MM.1S (cell line): ENCODE results near the gene RAB11A.

Experiments
- DNase-seq: peaks from one replicate; pipeline ENCODE4 v3.0.0-alpha.2; 2015
- H2AFZ ChIP-seq: fragments of 300-600 bp; sonication (generic); 2 replicates; pipeline ENCODE4 v1.6.0; 2016; ENCODE audit warnings: antibody characterized with exemption, low read length
- H3F3A ChIP-seq: fragments of 300-600 bp; sonication (generic); 2 replicates; pipeline ENCODE4 v1.6.1; 2016; ENCODE audit warnings: mild to moderate bottlenecking, antibody characterized with exemption, low read length, moderate library complexity, mixed read lengths; ENCODE audit not compliant: insufficient read depth
- H3K27ac ChIP-seq: fragments of 300-600 bp; sonication (generic); 2 replicates; pipeline ENCODE4 v1.5.1; 2016; ENCODE audit warnings: mild to moderate bottlenecking, low read length
- H3K27me3 ChIP-seq: fragments of 300-600 bp; sonication (generic); replicated peaks from 2 replicates; pipeline ENCODE4 v1.6.0; 2016; ENCODE audit warnings: low read length; ENCODE audit not compliant: insufficient read depth
- H3K36me3 ChIP-seq: fragments of 300-600 bp; sonication (generic); replicated peaks from 2 replicates; pipeline ENCODE4 v1.6.1; 2016; ENCODE audit warnings: mild to moderate bottlenecking, low read length, mixed read lengths; ENCODE audit not compliant: insufficient read depth
- H3K4me1 ChIP-seq: fragments of 300-600 bp; sonication (generic); 2 replicates; pipeline ENCODE4 v1.6.1; 2016; ENCODE audit warnings: low read length, mixed read lengths
- H3K4me2 ChIP-seq: fragments of 300-600 bp; sonication (generic); 2 replicates; pipeline ENCODE4 v1.6.0; 2016; ENCODE audit warnings: low read depth, low read length
- H3K4me3 ChIP-seq: fragments of 300-600 bp; sonication (generic); 2 replicates; pipeline ENCODE4 v1.5.1; 2016; ENCODE audit warnings: low read length, mixed read lengths
- H3K79me2 ChIP-seq: fragments of 300-600 bp; sonication (generic); 2 replicates; pipeline ENCODE4 v1.6.1; 2016; ENCODE audit warnings: mixed run types, low read length, mixed read lengths
- H3K9ac ChIP-seq: fragments of 300-600 bp; sonication (generic); 2 replicates; pipeline ENCODE4 v1.6.1; 2016; ENCODE audit warnings: low read length, mixed read lengths
- H3K9me2 ChIP-seq: fragments of 300-600 bp; sonication (generic); replicated peaks from 2 replicates; pipeline ENCODE4 v1.6.1; 2016; ENCODE audit warnings: mild to moderate bottlenecking, low read length, mixed read lengths; ENCODE audit not compliant: insufficient read depth
- H3K9me3 ChIP-seq: fragments of 300-600 bp; sonication (generic); replicated peaks from 2 replicates; pipeline ENCODE4 v1.6.1; 2016; ENCODE audit warnings: mild to moderate bottlenecking, low read length, mixed read lengths; ENCODE audit not compliant: insufficient read depth
- H4K20me1 ChIP-seq: fragments of 300-600 bp; sonication (generic); 2 replicates; pipeline ENCODE4 v1.6.1; 2016; ENCODE audit warnings: mild to moderate bottlenecking, low read length, moderate library complexity, mixed read lengths; ENCODE audit not compliant: insufficient read depth
- EZH2 ChIP-seq: fragments of 300-600 bp; sonication (generic); optimal IDR thresholded peaks from 2 replicates; pipeline ENCODE3; 2017; ENCODE audit warnings: low read depth, mild to moderate bottlenecking, antibody characterized with exemption, low read length, mixed read lengths
- EZH2phosphoT487 ChIP-seq: fragments of 300-600 bp; sonication (generic); IDR thresholded peaks from 2 replicates; pipeline ENCODE4 v1.6.1; 2018; ENCODE audit warnings: antibody characterized with exemption, low read length
- TF ChIP-seq, protein P1 (sequence below): fragments of 300-600 bp; sonication (generic); IDR thresholded peaks from 2 replicates; pipeline ENCODE4 v1.5.1; 2016; ENCODE audit warnings: antibody characterized with exemption, low read length, mixed read lengths

The RAB11A gene

DNA sequence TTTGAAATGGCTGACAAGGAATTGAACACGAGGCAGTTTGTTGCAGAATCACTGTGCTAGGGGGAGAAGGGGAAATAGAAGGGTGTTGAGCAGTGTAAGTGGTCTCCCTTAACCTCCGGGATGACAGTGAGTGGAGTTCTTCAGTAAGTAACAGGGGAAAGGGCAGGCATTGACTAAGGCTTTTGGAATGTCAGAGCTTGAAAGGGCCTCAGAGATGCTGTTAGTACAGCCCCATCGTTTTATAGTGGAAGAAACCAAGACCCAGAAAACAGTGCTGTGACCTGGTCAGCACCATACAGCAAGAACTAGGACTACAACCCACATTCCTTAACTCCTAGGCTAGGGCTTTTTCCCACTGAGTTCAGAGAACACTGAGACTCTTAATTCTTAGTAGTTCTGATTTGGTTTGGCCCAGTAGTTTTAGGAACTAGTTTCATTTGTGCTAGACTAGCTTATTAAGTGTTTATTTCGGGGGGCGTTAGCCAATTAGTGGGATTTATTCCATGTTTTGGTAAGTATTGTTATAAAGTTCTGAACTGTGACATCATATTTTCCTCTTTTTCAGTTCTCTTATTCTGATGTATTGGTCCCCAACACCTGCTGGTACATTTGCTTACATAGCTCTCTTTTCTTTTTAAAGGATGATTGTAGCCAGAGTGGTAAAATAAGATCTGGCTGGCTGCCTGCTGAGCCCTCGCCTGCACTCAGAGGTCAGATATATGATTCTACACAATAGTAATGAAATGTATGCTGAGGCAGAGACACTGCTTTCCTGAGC, 34.2 kb downstream of the RAB11A start:
- no peak overlapping the region for H3K27ac ChIP-seq

DNA sequence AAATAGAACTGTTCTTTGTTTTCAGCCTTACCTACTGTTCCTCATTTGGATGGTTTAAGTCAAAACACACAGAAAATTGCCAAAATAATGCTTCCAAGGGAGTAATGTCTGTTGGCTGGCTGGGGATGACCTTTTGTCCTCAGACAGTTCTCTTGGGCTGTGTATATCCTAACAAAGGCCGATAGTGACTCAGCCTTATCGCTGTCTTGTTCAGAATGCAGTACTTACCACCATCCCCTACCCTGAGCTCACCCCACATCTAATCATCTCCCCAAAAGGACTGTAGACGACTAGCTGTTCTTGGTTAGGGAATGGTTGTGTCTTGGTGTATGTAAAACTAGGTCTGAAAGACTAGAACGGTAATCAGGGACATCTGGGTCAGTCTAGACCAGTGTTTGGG, 35.0 kb downstream of the RAB11A start:
- Histone ChIP-seq H3F3A (no peaks in the 10 kb centered on the region), H3K36me3 (no peaks in the 10 kb centered on the region), H3K9me3 (no peaks in the 10 kb centered on the region), H4K20me1 (no peaks in the 10 kb centered on the region), H3K27me3 (no peaks in the 10 kb centered on the region), H3K4me1 (0 out of 2 replicates have a peak, but pooled peaks cover 7% of the 10 kb centered on the region), H3K79me2 (no peaks in the 10 kb centered on the region), H3K9me2 (no peaks in the 10 kb centered on the region), H3K4me3 (no peak overlapping the region), H3K4me2 (no peak overlapping the region), H2AFZ (no peak overlapping the region), H3K27ac (no peak overlapping the region), H3K9ac (no peak overlapping the region)
- no peak for TF ChIP-seq EZH2
- TF ChIP-seq, protein P1, sequence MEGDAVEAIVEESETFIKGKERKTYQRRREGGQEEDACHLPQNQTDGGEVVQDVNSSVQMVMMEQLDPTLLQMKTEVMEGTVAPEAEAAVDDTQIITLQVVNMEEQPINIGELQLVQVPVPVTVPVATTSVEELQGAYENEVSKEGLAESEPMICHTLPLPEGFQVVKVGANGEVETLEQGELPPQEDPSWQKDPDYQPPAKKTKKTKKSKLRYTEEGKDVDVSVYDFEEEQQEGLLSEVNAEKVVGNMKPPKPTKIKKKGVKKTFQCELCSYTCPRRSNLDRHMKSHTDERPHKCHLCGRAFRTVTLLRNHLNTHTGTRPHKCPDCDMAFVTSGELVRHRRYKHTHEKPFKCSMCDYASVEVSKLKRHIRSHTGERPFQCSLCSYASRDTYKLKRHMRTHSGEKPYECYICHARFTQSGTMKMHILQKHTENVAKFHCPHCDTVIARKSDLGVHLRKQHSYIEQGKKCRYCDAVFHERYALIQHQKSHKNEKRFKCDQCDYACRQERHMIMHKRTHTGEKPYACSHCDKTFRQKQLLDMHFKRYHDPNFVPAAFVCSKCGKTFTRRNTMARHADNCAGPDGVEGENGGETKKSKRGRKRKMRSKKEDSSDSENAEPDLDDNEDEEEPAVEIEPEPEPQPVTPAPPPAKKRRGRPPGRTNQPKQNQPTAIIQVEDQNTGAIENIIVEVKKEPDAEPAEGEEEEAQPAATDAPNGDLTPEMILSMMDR: no peak
- TF ChIP-seq EZH2phosphoT487: no peak
- no peak for DNase-seq

More for the DNA sequence above, 34.2 kb downstream of the RAB11A start:
- Histone ChIP-seq H3K36me3 (no peaks in the 10 kb centered on the region), H3K4me2 (no peak overlapping the region), H3K9me2 (no peaks in the 10 kb centered on the region), H3K27me3 (no peaks in the 10 kb centered on the region), H3K79me2 (no peaks in the 10 kb centered on the region), H3K9ac (no peak overlapping the region), H3F3A (no peaks in the 10 kb centered on the region), H4K20me1 (no peaks in the 10 kb centered on the region), H2AFZ (no peak overlapping the region), H3K4me3 (no peak overlapping the region), H3K9me3 (no peaks in the 10 kb centered on the region), H3K4me1 (0 out of 2 replicates have a peak, but pooled peaks cover 7% of the 10 kb centered on the region)
- no peak for DNase-seq
- TF ChIP-seq EZH2phosphoT487: no peak
- TF ChIP-seq EZH2: no peak
- TF ChIP-seq, protein P1: no peak

DNA sequence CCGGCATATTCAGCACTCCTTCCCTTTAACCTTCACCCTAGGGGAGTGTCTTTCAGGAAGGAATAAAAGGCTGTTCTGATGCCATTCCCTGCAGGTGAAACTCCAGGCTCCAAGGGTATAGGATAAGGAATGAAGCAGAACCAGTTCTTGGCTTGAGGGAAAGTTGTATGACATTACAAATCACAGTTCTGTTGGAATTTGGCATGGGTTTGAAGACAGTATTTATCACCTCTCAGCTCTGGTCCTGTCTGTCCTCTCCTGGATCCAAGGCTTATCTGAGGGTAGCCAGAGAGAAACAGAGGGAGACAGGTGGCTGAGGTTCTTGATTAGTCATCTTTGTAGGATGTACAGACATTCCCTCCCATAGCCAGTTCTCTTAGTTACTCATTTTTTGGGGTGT, 37.1 kb downstream of the RAB11A start:
- no peak overlapping the region for H3K9ac ChIP-seq
- 0 out of 2 replicates have a peak, but pooled peaks cover 7% of the 10 kb centered on the region for H3K4me1 ChIP-seq
- TF ChIP-seq, protein P1: no peak
- no peak for TF ChIP-seq EZH2phosphoT487
- no peak for TF ChIP-seq EZH2
- no peak overlapping the region for H3K27ac ChIP-seq
- H2AFZ ChIP-seq: no peak overlapping the region
- H3K79me2 ChIP-seq: no peaks in the 10 kb centered on the region
- no peak for DNase-seq
- H3K9me3 ChIP-seq: no peaks in the 10 kb centered on the region
- no peaks in the 10 kb centered on the region for H3K27me3 ChIP-seq
- no peaks in the 10 kb centered on the region for H4K20me1 ChIP-seq
- no peaks in the 10 kb centered on the region for H3K9me2 ChIP-seq
- H3F3A ChIP-seq: no peaks in the 10 kb centered on the region
- H3K36me3 ChIP-seq: no peaks in the 10 kb centered on the region
- H3K4me2 ChIP-seq: no peak overlapping the region
- no peak overlapping the region for H3K4me3 ChIP-seq
